Heart right ventricle (tissue), 16 donors: ENCODE data around the gene RIT2. TPM values are rescaled to one million over a fixed set of nuclear protein-coding genes. Genes with fewer than 3 reads are reported as not detected.

Source experiments
- ATAC-seq, 8 donors: fragments of 200-7000 bp; cut with Tn5 transposase; one replicate each; pipeline ENCODE4 v1.9.1; 2020; ENCODE audit warnings: mild to moderate bottlenecking in 8 of 8, moderate library complexity in 8 of 8, moderate number of reproducible peaks in 1 of 8
- DNase-seq, 2 donors: peaks; one replicate each; pipeline ENCODE4 v3.0.0-alpha.2; 2020
- H3K27ac ChIP-seq, 10 donors: fragments of 200-600 bp; sonication (generic) in 2 of 10; one replicate each; pipeline versions ENCODE4 v1.5.0 to v1.8.0; 2020 to 2022; ENCODE audit warnings: mild to moderate bottlenecking in 3 of 10
- H3K27me3 ChIP-seq, 7 donors: fragments of 200-600 bp; one replicate each; pipeline ENCODE4 v1.8.0; 2021 to 2022; ENCODE audit warnings: mild to moderate bottlenecking in 2 of 7
- H3K36me3 ChIP-seq, 9 donors: fragments of 200-600 bp; sonication (generic) in 1 of 9; one replicate each; pipeline versions ENCODE4 v1.5.0 to v1.8.0; 2020 to 2022; ENCODE audit warnings: mild to moderate bottlenecking in 2 of 9
- H3K4me1 ChIP-seq, 9 donors: fragments of 200-600 bp; sonication (generic) in 1 of 9; one replicate each; pipeline versions ENCODE4 v1.5.0 to v1.8.0; 2020 to 2022; ENCODE audit warnings: mild to moderate bottlenecking in 4 of 9
- H3K4me3 ChIP-seq, 10 donors: fragments of 200-600 bp; sonication (generic) in 2 of 10; one replicate each; pipeline versions ENCODE4 v1.5.0 to v1.8.0; 2020 to 2022; ENCODE audit warnings: mild to moderate bottlenecking in 7 of 10, moderate library complexity in 2 of 10
- H3K9me3 ChIP-seq, 11 donors: fragments of 200-600 bp in 10 of 11; sonication (generic) in 2 of 11; one replicate each; pipeline versions ENCODE4 v1.5.0 to v1.8.0; 2013 to 2022; ENCODE audit warnings: mild to moderate bottlenecking in 2 of 11, control low read depth in 1 of 11, moderate library complexity in 1 of 11
- CTCF ChIP-seq, 9 donors: fragments of 200-600 bp; sonication (generic) in 2 of 9; IDR thresholded peaks; one replicate each; pipeline versions ENCODE4 v1.5.0 to v1.8.0; 2021 to 2022; ENCODE audit warnings: antibody characterized with exemption in 9 of 9, mild to moderate bottlenecking in 5 of 9, moderate library complexity in 1 of 9
- WGBS, 2 donors: extraction: QIAGEN DNeasy Blood & Tissue Kit; methylation state at CpG; one replicate each; pipeline ENCODE4 v1.1.7; 2013; ENCODE audit warnings: inconsistent platforms in 1 of 2; 5-methylcytosine and 5-hydroxymethylcytosine counted together
- intact Hi-C, 10 donors: fragments of 100-400 bp; cut with DNase I; formaldehyde crosslinking; loops; one replicate each; pipeline versions ENCODE4 v1.11.1 to v1.14.2; 2022
- polyA plus RNA-seq, 2 donors: library from polyadenylated mRNA; stranded (reverse); fragments of 200-250 nt; gene quantifications; one replicate each; pipeline ENCODE4 v1.2.3, GENCODE V29; 2013
- total RNA-seq, 10 donors: library from RNA; stranded (reverse); fragmentation: NEBNext Ultra II Directional in 3 of 10; extraction: Animal tissue kit (Norgen Biotek cat#: 25700) in 3 of 10; gene quantifications; one replicate each; pipeline versions ENCODE4 v1.2.1 to v1.2.4, GENCODE V29; 2021 to 2023
- donor health status: Arrhythmogenic right ventricular cardiomyopathy.
- donor health status: ischemic (EF 13 %, LVEDD 7.1; RV severe dilation, severe dysfunction).
- donor health status: healthy with polysubstance abuse.
- donor health status: DM: no; HTN: yes; CAD: no.
- donor health status: DM: no; HTN: no; CAD: no.
- donor health status: ischemic (EF 25% LVEDD 6.9; RV normal size, moderate dysfunction).
- donor health status: ischemic (EF 25% LVEDD 5.7; RV mildly dilated, moderate dysfunction).
- donor health status: healthy.
- donor health status: DM: yes; HTN: yes; CAD: no.
- donor health status: Ischemic cardiomyopathy.
- donor health status: ischemic (EF 35%, LVEDD 5.7; RV mildly dilated, moderate dysfunction).
- donor health status: nonischemic (EF 11% LVEDD 7.7; RV severe dilation, severe dysfunction).
- donor health status: DM: yes; HTN: yes; CAD: no.
- donor health status: PGD.
- donor health status: ischemic (EF 29% LVEDD 5.4; RV normal size, mild dysfunction).
- donor health status: nonischemic (EF 23%, LVEDD 6.1; RV moderate dilation, normal function).

The RIT2 gene
- total and polyA plus RNA-seq, 12 donors = not detected

DNA sequence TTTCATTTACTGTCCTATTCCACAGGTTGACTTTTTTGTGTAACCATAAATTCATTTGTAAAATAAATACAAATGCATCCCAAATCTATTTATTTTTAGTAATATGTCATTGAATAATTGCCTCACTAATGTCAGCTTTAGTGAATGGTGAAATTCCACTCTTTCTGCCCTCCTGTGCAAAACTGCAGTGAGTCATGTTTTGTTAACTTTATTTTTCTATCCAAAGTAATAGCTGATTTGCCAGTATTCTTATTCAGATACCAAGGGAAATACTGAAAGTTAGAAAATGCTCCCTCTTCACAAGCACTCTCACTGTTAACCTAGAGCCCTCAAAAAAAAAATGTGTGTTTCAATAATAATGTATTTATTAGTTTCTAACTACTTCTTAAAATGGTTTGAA, 322.8 kb downstream of the RIT2 start:
- intact Hi-C loops = no loop called here
- no peak for TF ChIP-seq CTCF (IDR thresholded peaks at IDR 0.05)
- ATAC-seq (no peak), DNase-seq (no peak)
- H3K9me3 ChIP-seq = peaks cover 0 to 9% (median 0%) of the 10 kb centered on the region in 11 donors
- no peaks in the 10 kb centered on the region for H3K27me3 ChIP-seq
- H3K27ac ChIP-seq = no peak overlapping the region
- H3K4me1 ChIP-seq = no peaks in the 10 kb centered on the region
- no peaks in the 10 kb centered on the region for H3K36me3 ChIP-seq
- no peak overlapping the region for H3K4me3 ChIP-seq

- no peak for ATAC-seq
- WGBS, 2 donors = 86 to 88% methylated on average over 2 of the region's 2 CpGs
- intact Hi-C loops = no loop called here
Measured at GRCh38 chr18:42784632-42785031, 330.9 kb downstream of the RIT2 start.

DNA sequence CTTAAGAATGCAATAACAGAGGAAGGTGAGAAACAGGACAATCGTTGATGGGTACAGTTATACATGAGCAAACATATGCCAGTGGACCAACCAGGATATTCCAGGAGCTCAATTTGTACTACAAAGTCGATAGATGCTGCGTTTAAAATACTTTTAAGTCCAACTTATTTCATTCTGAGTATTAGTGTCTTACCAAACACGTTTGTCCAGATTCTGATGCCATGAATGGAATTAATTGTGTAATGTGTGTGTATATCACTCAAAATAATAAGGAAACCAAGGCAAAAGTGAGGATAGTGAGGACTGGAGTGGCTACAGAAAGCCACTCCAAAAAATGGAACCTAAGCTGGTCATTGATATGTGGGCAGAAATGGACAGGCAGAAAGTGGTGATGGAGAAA, 332.6 kb downstream of the RIT2 start:
- H3K27me3 ChIP-seq = no peaks in the 10 kb centered on the region
- H3K9me3 ChIP-seq = no peaks in the 10 kb centered on the region
- H3K36me3 ChIP-seq = no peaks in the 10 kb centered on the region
- intact Hi-C loops = no loop called here
- no peak for ATAC-seq
- no peak overlapping the region for H3K27ac ChIP-seq
- H3K4me3 ChIP-seq = no peak overlapping the region
- no peaks in the 10 kb centered on the region for H3K4me1 ChIP-seq
- no peak for DNase-seq
- no peak for TF ChIP-seq CTCF (IDR thresholded peaks at IDR 0.05)
- 79 to 81% methylated on average over 4 of the region's 4 CpGs for WGBS, 2 donors

More at GRCh38 chr18:42784632-42785031, 330.9 kb downstream of the RIT2 start:
- Histone ChIP-seq H3K9me3 (no peaks in the 10 kb centered on the region), H3K36me3 (no peaks in the 10 kb centered on the region), H3K4me3 (no peak overlapping the region), H3K27ac (no peak overlapping the region), H3K27me3 (no peaks in the 10 kb centered on the region), H3K4me1 (no peaks in the 10 kb centered on the region)
- no peak for DNase-seq
- no peak for TF ChIP-seq CTCF (IDR thresholded peaks at IDR 0.05)

DNA sequence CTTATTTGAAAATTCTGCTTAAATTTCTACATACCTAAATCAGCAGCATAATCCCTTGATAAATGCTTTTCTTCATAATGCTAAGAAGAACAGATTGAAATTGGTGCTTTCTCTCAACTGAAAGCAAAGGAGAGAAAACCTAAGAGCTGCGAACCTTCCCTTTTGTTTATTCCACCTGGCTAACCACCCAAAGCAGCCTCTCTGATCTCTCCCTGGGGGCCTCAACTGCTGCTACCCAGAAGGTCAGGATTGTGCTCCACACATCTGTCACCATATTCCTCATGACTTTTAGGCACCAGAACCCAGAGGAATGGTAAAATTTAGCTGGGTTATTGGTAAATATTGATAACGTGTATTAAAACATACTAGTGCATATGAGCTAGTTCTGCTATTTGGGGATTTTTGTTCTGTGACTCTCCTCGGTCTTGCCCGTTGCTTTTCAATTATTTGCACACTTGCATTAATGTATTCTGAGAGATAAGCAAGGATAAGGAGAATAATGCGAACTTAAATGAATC, 334.1 kb downstream of the RIT2 start:
- Histone ChIP-seq H3K27me3 (no peaks in the 10 kb centered on the region), H3K27ac (no peak overlapping the region), H3K9me3 (no peaks in the 10 kb centered on the region), H3K4me1 (no peaks in the 10 kb centered on the region), H3K36me3 (no peaks in the 10 kb centered on the region), H3K4me3 (no peak overlapping the region)
- intact Hi-C loops = no loop called here
- no peak for TF ChIP-seq CTCF (IDR thresholded peaks at IDR 0.05)
- no peak for DNase-seq
- no peak for ATAC-seq
- WGBS, 2 donors = 85% methylated on average over 5 of the region's 5 CpGs
